Left cardiac atrium (tissue), 4 donors: ENCODE results near the gene CFAP74. TPM values are rescaled to one million over a fixed set of nuclear protein-coding genes. Genes with fewer than 3 reads are reported as not detected.
"Not testable (repeated sequence)": the region's sequence is repeated elsewhere in the genome, so short reads cannot be mapped to it uniquely, and the experiment has no call there.

Experiments used
- ATAC-seq, 2 donors: fragments of 200-7000 bp; cut with Tn5 transposase; one replicate each; pipeline ENCODE4 v1.9.1; 2020; ENCODE audit warnings: mild to moderate bottlenecking in 2 of 2, moderate library complexity in 2 of 2
- DNase-seq: peaks from one replicate; pipeline ENCODE4 v3.0.0-alpha.2; 2020
- intact Hi-C, 2 donors: fragments of 100-400 bp; cut with DNase I; formaldehyde crosslinking; loops; one replicate each; pipeline versions ENCODE4 v1.14.1 to v1.15.1; 2022 to 2023
- total RNA-seq, 2 donors: library from RNA; stranded (reverse); fragmentation: NEBNext Ultra II Directional; extraction: Animal tissue kit (Norgen Biotek cat#: 25700); gene quantifications; one replicate each; pipeline ENCODE4 v1.2.1, GENCODE V29; 2021
- donor health status: DM: no; HTN: yes; CAD: no.
- donor health status: DM: no; HTN: yes; CAD: no; lungs with severe emphysema.
- donor health status: DM: yes; HTN: yes; CAD: no.
- donor health status: Dilated cardiomyopathy.

CFAP74 gene
- total RNA-seq, 2 donors from 2014 or later, result not detected

DNA sequence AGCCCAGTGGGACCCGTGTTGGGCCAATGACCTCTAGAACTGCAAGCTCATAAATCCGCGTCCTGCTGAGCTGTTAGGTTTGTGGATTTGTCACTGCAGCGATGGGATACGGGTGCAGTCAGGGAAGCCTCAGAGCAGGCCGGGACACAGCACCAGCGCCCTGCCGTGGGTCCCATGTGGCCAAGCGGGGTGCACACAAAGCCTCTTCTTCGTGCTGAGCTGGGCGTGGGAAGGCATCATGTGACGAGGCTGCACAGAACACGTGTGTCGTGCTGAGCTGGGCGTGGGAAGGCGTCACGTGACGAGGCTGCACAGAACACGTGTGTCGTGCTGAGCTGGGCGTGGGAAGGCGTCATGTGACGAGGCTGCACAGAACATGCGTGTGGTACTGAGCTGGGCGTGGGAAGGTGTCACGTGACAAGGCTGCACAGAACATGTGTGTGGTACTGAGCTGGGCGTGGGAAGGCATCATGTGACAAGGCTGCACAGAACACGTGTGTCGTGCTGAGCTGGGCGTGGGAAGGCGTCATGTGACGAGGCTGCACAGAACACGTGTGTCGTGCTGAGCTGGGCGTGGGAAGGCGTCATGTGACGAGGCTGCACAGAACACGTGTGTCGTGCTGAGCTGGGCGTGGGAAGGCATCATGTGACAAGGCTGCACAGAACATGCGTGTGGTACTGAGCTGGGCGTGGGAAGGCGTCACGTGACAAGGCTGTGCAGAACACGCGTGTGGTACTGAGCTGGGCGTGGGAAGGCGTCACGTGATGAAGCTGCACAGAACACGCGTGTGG, 24.7 kb downstream of the CFAP74 start:
- DNase-seq, intact Hi-C loops, ATAC-seq: not testable (repeated sequence)

- DNase-seq, result no peak
- no peak for ATAC-seq
- intact Hi-C loops, result no loop called here
Observed at GRCh38 chr1:1978108-1978507, 25.5 kb downstream of the CFAP74 start.

DNA sequence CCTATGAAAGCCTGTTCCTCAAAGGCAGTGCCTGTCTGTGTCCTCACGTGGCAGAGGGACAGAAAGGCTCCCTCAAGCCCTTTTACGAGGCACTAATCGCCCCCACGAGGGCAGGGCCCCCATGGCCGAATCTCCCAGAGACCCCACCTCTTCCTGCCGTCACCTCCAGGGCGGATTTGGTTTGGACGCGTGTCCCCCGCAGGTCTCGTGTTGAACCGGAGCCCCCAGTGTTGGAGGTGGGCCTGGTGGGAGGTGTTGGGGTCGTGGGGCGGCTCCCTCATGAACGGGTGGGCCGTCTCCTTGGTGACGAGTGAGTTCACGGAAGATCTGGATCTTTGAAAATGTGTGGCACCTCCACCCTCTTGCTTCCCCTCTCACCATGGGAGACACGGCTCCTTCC, 27.6 kb downstream of the CFAP74 start:
- DNase-seq, result no peak
- intact Hi-C loops, result no loop called here
- ATAC-seq, result no peak

- DNase-seq (no peak), ATAC-seq (no peak)
- intact Hi-C loops, result no loop called here
Observed at GRCh38 chr1:1975535-1975934, 28.1 kb downstream of the CFAP74 start.

DNA sequence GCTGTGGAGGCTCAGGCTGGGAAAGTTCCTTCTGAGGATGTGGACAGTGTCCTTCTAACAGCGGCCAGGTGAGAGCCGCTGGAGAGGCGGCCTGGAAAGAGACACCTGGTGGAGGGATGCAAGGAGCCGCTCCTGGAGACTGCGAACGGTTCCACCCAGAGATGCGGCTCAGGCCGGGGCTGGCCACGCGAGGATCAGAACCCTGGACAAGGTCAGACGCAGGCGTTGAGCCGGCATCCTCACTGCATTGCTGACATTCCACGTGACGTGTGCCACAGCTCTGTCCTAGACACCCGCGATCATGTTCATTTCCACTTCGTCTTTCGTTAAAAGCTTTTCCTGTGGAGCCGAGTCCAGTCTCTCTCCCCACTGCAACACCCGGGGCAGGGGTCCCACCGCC, 28.8 kb downstream of the CFAP74 start:
- intact Hi-C loops, result no loop called here
- ATAC-seq (no peak), DNase-seq (no peak)

GRCh38 chr1:1973716-1974642, 29.6 kb downstream of the CFAP74 start:
- DNase-seq, result no peak
- ATAC-seq, result no peak
- intact Hi-C loops, result no loop called here

DNA sequence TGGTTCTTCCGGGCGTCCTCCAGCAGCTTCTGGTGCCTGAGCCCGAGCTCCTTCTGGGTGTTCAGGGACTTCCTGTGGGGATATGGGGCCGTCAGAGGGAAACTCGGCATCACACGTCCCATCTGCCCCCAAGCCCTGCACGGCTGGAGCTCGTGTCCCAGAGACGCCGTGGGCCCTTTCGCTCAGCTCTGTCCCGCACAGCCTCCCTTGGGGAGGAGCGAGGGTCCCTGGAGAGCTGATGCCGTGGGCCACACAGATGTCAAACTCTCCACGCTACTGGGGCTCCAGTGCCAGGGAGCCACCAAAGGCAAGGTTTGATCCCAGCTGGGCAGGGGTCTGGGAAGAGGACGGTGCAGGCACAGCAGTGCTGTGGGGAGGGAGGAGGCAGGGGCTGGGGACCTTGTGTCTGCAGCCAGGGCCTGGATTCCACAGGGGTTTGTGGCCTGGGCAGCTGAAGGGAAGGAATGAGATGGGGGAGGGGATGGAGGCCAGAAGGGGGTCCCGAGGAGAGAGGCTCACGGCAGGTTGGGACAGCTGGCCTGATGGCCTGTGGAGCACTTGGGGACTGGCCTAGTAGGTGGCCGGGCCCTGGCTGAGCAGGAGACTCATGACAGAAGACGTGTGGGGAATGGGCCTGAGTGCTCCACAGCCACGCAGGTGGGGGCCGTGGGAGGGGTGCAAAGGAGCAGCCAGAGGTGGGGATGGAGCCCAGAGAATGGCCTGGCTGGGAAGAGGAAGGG, 30.4 kb downstream of the CFAP74 start:
- DNase-seq, result no peak
- no peak for ATAC-seq
- intact Hi-C loops, result no loop called here

DNA sequence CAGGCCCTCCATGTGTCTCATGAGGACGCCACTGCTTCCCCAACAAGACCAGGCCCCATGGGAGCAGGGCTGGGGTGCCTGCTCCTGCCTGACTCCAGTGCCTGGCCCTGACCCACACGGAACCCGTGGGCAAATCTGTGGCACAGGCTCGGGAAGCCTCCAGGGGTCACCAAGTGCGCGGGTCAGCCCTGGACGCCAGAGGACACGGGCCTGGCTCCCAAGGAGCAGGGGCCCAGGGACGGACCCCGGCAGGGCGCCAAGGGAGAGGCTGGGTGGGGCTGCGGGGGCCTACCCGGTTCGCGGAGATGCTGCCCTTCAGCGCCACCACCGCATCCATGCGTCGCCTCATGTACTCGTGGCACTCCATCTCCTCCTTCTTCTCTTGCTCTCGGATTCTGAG, 31.9 kb downstream of the CFAP74 start:
- no peak for ATAC-seq
- DNase-seq, result no peak
- intact Hi-C loops, result no loop called here

GRCh38 chr1:1971017-1971416, 32.6 kb downstream of the CFAP74 start:
- DNase-seq (no peak), ATAC-seq (no peak)
- intact Hi-C loops, result no loop called here

- ATAC-seq (no peak), DNase-seq (no peak)
- intact Hi-C loops, result no loop called here
Observed at GRCh38 chr1:1969953-1970716, 33.5 kb downstream of the CFAP74 start.

DNA sequence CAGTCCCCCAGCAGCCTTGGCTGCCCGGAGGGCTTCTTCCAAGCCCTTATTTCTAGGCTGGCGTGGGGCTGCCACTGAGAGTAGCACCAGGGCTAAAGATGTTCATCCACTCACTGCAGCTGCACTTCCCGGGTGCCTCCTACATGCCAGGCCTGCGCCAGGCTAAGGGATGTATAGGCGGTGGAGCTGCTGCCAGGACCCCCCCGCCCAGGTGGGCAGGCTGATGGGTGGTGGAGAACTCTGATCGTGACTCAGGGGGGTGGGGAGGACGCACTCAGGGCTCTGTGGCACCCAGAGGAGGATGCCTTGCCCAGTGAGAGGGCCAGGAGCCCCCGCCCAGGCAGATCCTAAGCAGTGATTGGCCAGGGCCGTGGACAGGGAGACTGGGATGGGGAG, 34.1 kb downstream of the CFAP74 start:
- intact Hi-C loops, result no loop called here
- DNase-seq (no peak), ATAC-seq (no peak)

DNA sequence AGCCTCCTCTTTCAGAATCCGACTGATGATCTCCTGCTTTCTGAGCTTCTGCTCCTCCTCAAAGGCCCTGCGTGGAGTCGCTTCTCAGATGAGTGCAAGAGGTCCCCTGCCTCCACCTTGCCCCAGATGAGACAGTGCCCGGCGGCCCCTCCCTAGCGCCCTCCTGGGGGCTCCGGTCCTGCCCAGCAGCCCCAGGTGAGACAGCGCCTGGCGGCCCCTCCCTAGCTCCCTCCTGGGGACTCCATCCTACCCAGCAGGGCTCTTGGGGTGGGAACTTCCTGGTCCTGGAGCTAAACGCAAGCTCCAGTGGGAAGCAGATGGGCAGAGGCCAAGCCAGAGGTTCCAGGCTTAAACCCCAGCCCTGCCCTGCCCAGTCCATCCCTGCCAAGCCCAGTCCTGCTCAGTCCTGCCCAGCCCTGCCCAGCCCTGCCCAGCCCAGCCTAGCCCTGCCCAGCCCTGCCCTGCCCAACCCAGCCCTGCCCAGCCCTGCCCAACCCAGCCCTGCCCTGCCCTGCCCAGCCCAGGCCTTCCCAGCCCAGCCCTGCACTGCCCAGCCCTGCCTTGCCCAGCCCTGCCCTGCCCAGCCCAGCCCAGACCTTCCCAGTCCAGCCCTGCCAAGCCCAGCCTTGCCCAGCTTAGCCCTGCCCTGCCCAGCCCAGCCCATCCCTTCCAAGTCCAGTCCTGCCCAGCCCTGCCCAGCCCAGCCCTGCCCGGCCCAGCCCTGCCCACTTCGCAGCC, 34.6 kb downstream of the CFAP74 start:
- DNase-seq, result no peak
- no peak for ATAC-seq
- intact Hi-C loops, result no loop called here

DNA sequence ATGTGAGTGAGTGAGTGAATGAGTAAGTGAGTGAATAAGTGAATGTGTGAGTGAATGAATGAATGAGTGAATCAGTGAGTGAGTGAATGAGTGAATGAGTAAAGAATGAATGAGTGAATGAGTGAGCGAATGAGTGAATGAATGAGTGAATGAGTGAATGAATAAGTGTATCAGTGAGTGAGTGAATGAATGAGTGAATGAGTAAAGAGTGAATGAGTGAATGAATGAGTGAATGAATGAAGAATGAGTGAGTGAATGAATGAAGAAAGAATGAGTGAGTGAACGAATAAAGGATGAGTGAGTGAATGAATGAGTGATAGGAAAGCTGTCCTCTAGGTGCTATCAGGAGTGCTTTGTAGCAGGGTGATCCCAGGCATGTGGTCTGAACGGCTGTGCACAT, 35.7 kb downstream of the CFAP74 start:
- DNase-seq, result no peak
- intact Hi-C loops, result no loop called here
- no peak for ATAC-seq

DNA sequence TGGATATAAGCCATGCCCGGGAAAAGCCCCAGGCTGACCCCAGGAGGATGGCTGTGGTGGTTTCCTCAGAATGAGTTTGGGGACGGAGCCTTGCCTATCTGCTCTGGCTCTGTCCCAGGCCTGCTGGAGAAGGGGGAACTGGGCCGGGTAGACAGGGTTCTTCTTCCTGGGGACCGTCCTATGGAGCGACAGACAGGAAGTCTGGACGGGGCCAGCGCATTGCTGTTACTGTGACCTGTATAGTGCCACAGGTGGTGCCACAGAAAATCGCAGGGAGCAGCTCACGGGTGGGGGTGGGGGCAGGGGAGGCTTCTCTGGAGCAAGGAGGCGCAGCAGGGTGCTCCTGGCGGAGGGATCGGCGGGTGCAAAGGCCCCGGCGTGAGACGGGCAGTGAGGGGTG, 36.4 kb downstream of the CFAP74 start:
- DNase-seq (no peak), ATAC-seq (no peak)
- intact Hi-C loops, result no loop called here

- intact Hi-C loops, result no loop called here
- ATAC-seq (no peak), DNase-seq (no peak)
Observed at GRCh38 chr1:1966071-1966740, 37.4 kb downstream of the CFAP74 start.

DNA sequence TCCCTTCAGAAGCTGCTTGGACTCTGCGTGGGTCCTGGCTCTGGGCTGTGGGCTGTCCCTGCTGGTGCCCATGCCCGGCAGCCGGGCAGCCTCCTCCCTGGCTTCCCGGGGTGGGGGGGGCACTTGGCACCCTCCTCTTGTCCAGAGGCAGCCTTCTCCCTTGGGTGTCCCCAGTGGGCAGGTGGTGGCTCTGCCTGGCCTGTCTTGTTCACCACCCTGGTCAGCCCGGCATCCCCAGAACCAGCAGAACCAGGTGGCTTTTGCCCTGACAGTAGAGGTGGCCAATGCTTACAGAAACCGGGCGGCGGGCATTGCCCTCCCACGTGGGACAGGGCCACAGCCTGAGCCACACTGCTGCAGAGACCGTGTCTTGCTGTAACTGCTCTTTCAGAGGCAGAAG, 38.0 kb downstream of the CFAP74 start:
- ATAC-seq, result no peak
- intact Hi-C loops, result no loop called here
- DNase-seq, result no peak

- no peak for DNase-seq
- ATAC-seq, result no peak
- intact Hi-C loops, result loop anchor here in 1 of 2 donors (5.0 kb wide), 1 partner anchor 82 kb away; no protein-coding TSS in a partner anchor
Observed at GRCh38 chr1:1964811-1965210, 38.8 kb downstream of the CFAP74 start.

DNA sequence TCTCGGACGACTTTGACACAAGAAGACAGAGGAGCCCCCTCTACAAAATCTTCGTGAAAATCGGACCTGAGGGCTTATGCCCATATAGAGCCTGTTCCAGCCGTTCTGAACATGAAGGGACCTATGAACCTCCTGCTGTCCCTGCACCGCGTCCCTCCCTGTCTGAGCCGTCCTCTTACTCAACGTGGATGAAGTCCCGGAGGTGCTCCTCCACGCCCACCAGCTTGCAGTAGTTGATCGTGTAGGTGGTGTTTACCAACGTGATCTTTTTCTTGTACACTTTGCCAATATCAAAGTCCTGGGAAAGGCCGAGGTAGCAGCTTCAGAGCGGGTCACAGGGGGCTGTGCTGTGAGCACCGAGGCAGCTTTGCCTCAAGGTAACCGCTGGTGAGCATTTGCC, 40.0 kb downstream of the CFAP74 start:
- intact Hi-C loops, result loop anchor here in 1 of 2 donors (5.0 kb wide), 1 partner anchor 84 kb away; no protein-coding TSS in a partner anchor
- DNase-seq (no peak), ATAC-seq (no peak)
